Measurements from ENCODE around the gene ETV6.

The ETV6 gene

DNA sequence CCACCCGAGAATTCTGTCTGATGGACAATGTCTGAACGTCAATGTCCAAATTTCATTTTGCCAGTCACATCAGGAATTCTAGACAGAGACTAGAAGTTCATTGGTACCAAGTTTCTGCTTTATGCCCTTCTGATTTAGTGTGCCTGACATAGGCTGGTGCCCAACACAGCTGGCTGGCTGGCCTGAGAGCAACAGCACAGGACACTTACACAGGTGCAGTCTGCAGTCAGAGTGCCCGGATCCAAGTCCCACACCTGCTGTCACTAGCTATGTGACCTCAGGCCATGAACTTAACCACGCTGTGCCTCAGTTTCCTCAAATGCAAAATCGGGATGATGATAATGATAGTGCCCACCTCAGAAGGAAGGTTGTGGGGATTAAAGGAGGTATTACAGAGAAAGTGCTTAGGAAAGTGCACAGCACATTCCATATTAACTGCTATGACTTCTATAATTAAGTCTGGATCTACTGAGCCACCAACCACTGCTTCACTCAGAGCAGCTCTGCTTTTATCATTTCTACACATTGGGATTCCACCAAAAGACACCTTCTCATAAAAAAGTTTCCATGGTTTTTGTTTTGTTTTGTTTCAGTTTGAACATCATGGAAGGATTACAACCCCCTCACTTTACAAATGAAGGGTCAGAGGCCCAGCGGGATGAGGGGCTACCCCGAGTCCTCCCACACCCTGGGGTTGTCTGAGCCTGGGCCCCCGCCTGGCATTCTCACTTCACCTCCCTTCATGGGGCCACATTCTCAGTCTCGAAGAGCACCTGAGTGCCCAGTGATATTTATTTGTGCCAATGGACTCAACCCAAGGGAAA is 252.4 kb downstream of the ETV6 start:
- peaks cover 3 to 4% of the 10 kb centered on the region in 2 experiments for H3K4me1 ChIP-seq (ENCODE audit: control insufficient read depth in 1 of 2, insufficient read depth in 1 of 2, low read depth in 1 of 2, low read length in 1 of 2)
- no peaks in the 10 kb centered on the region for H3K36me3 ChIP-seq
- no peak overlapping the region for H3K27ac ChIP-seq
- no peaks in the 10 kb centered on the region for H3K27me3 ChIP-seq
- H3K4me3 ChIP-seq (ENCODE audit: low read depth in 1 of 2, low read length in 1 of 2), result no peak overlapping the region
- H3K9me3 ChIP-seq, result no peaks in the 10 kb centered on the region
- TF ChIP-seq, protein P1, sequence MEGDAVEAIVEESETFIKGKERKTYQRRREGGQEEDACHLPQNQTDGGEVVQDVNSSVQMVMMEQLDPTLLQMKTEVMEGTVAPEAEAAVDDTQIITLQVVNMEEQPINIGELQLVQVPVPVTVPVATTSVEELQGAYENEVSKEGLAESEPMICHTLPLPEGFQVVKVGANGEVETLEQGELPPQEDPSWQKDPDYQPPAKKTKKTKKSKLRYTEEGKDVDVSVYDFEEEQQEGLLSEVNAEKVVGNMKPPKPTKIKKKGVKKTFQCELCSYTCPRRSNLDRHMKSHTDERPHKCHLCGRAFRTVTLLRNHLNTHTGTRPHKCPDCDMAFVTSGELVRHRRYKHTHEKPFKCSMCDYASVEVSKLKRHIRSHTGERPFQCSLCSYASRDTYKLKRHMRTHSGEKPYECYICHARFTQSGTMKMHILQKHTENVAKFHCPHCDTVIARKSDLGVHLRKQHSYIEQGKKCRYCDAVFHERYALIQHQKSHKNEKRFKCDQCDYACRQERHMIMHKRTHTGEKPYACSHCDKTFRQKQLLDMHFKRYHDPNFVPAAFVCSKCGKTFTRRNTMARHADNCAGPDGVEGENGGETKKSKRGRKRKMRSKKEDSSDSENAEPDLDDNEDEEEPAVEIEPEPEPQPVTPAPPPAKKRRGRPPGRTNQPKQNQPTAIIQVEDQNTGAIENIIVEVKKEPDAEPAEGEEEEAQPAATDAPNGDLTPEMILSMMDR (IDR thresholded peaks at IDR 0.05), result no peak

DNA sequence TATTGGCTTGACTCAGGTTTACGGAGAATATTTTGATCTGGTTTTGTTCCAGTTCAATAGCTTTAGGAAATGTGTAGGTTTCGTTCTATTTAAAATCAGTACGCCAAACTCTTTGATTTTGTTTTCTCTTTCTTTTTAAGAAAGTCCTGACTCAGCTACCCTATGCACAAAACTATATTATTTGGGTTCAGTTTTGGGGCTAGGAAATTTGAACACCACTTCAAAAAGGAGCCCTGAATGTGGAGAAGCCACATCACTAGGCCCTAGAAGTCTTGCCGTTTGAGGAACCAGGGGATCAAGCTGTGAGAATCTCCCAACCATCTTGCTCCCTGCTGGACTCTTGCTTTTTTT is 253.0 kb downstream of the ETV6 start:
- H3K9me3 ChIP-seq, result no peaks in the 10 kb centered on the region
- H3K4me1 ChIP-seq (ENCODE audit: control insufficient read depth in 1 of 2, insufficient read depth in 1 of 2, low read depth in 1 of 2, low read length in 1 of 2), result peaks cover 3 to 4% of the 10 kb centered on the region in 2 experiments
- no peaks in the 10 kb centered on the region for H3K36me3 ChIP-seq
- TF ChIP-seq, protein P1 (IDR thresholded peaks at IDR 0.05), result no peak
- no peak overlapping the region for H3K4me3 ChIP-seq (ENCODE audit: low read depth in 1 of 2, low read length in 1 of 2)
- no peak overlapping the region for H3K27ac ChIP-seq
- H3K27me3 ChIP-seq, result no peaks in the 10 kb centered on the region

DNA sequence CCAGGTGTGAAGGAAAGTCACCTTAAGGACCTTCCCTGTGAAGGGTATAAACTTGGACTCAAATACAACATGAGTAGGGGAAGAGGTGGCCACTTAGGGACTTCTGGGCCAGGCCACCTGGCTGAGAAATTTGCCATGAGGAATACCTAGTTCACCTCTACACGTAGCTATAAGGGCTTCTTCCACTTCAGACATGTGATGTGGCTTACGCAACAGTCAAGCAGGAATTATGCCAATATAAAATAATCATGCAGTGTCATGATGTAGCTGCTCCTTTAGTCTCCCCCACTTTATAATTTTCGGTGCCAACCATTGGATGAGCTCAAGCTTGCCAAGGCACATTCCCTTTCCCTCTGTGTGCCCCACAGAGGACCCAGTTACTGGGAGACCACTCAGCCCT is 254.7 kb downstream of the ETV6 start:
- Histone ChIP-seq H3K9me3 (no peaks in the 10 kb centered on the region), H3K27ac (no peak overlapping the region), H3K4me1 (ENCODE audit: control insufficient read depth in 1 of 2, insufficient read depth in 1 of 2, low read depth in 1 of 2, low read length in 1 of 2) (peaks cover 3 to 4% of the 10 kb centered on the region in 2 experiments), H3K27me3 (no peaks in the 10 kb centered on the region), H3K36me3 (no peaks in the 10 kb centered on the region), H3K4me3 (ENCODE audit: low read depth in 1 of 2, low read length in 1 of 2) (no peak overlapping the region)
- TF ChIP-seq, protein P1 (IDR thresholded peaks at IDR 0.05), result no peak

DNA sequence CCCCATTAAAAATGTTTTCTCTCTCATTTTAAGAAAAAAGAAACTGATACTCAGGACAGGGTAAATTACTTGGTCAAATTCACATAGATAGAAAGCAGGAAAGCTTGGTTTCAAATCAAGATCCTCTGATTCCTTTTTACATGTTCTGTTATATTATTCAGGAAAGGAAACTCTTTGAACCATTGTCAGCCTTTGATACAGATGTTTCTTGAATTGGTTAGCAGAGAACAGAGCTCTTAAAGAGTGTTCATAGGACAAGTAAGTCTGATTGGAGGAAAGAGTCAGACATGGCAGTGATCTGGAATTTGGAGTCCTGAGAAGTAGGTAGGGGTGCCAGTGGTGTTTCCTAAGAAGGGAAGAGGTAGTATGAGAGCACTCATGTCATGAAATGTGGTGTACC is 256.1 kb downstream of the ETV6 start:
- TF ChIP-seq, protein P1 (IDR thresholded peaks at IDR 0.05), result no peak
- no peaks in the 10 kb centered on the region for H3K27me3 ChIP-seq
- H3K4me3 ChIP-seq (ENCODE audit: low read depth in 1 of 2, low read length in 1 of 2), result no peak overlapping the region
- no peaks in the 10 kb centered on the region for H3K36me3 ChIP-seq
- H3K4me1 ChIP-seq (ENCODE audit: control insufficient read depth in 1 of 2, insufficient read depth in 1 of 2, low read depth in 1 of 2, low read length in 1 of 2), result peaks cover 3 to 4% of the 10 kb centered on the region in 2 experiments
- H3K9me3 ChIP-seq, result no peaks in the 10 kb centered on the region
- no peak overlapping the region for H3K27ac ChIP-seq

DNA sequence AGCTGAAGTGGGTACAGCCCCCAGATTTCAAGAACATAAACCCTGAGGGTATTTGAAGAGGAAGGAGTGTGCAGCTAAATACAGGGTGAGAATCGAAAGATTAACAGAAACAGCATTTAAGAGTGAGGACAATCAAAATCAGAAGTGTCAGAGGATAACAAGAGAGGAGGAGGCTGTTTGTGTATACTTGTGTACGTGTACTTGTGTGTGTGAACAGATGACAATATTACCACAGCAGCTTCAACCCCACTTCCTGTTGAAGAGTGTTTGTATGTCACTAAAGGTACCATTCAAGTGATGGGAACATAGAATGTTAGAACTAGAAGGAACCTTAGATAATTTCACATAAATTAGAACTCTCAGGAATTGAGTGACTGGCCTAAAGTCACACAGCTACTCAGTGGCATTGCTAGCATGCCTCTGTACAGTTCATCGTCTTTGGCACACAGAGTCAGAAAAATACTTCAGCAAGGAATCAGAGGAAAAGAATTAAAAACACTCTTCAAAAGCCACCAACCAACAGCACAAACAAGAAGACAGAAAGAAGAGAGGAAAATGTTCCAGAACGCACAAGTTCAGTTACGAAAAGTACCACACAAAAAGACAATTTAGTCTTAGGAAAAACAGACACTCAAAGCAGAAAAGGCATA is 256.9 kb downstream of the ETV6 start:
- no peak overlapping the region for H3K27ac ChIP-seq
- no peaks in the 10 kb centered on the region for H3K27me3 ChIP-seq
- H3K4me1 ChIP-seq (ENCODE audit: control insufficient read depth in 1 of 2, insufficient read depth in 1 of 2, low read depth in 1 of 2, low read length in 1 of 2), result peaks cover 3 to 4% of the 10 kb centered on the region in 2 experiments
- H3K36me3 ChIP-seq, result no peaks in the 10 kb centered on the region
- TF ChIP-seq, protein P1 (IDR thresholded peaks at IDR 0.05), result no peak
- no peak overlapping the region for H3K4me3 ChIP-seq (ENCODE audit: low read depth in 1 of 2, low read length in 1 of 2)
- no peaks in the 10 kb centered on the region for H3K9me3 ChIP-seq
